OCI-LY7 (cell line): ENCODE results near the gene CMTM1.

ENCODE experiments used
- CTCF ChIP-seq: fragments of 200-600 bp; sonication (generic); conservative IDR thresholded peaks from 2 replicates; pipeline ENCODE4 v1.5.1; 2014; ENCODE audit warnings: mild to moderate bottlenecking, antibody characterized with exemption, low read length, moderate library complexity, mixed read lengths
- EZH2phosphoT487 ChIP-seq: fragments of 200-600 bp; sonication (generic); IDR thresholded peaks from 2 replicates; pipeline ENCODE4 v1.6.1; 2018; ENCODE audit warnings: low read depth, borderline replicate concordance, mild to moderate bottlenecking, mixed run types, antibody characterized with exemption, low read length, moderate library complexity, mixed read lengths

GRCh38 chr16:66621973-66622372, 55.7 kb downstream of the CMTM1 start:
- no peak for TF ChIP-seq CTCF
- no peak for TF ChIP-seq EZH2phosphoT487
